H1 (cell line): ENCODE data around the gene WDFY4. TPM values are rescaled to one million over a fixed set of nuclear protein-coding genes. Genes with fewer than 3 reads are reported as not detected.

ENCODE experiments used
- CTCF ChIA-PET: fragments of 300-600 bp; sonication (Branson Sonifier 250); formaldehyde crosslinking; loops from one replicate; lab custom pipeline; 2021; ENCODE audit not compliant: partially characterized antibody; lab: Charles Lee
- POLR2A ChIA-PET: fragments of 300-600 bp; sonication (Branson Sonifier 250); formaldehyde crosslinking; loops from one replicate; lab custom pipeline; 2021; ENCODE audit warnings: inconsistent platforms; ENCODE audit not compliant: partially characterized antibody; lab: Charles Lee
- DNase-seq, 2 experiments: peaks; one replicate each; pipeline versions ENCODE4 v3.0.0 to v3.0.0-alpha.2; 2010 to 2022; ENCODE audit warnings: low spot score in 2 of 2, low read depth in 1 of 2, mixed read lengths in 1 of 2
- FAIRE-seq: peaks from 2 replicates; lab custom pipeline; 2011; peaks lifted over from hg19 to GRCh38; lab: Jason Lieb, UNC
- H2AFZ ChIP-seq: 2 replicates; pipeline ENCODE4 v1.8.1; 2012; ENCODE audit warnings: low read length, inconsistent platforms
- H2AK5ac ChIP-seq: 2 replicates; pipeline ENCODE4 v1.6.1; 2013; ENCODE audit warnings: low read depth, low read length
- H2BK120ac ChIP-seq: replicated peaks from 2 replicates; pipeline ENCODE3; 2013; ENCODE audit warnings: low read depth, low read length, inconsistent platforms
- H2BK12ac ChIP-seq: 2 replicates; pipeline ENCODE4 v1.6.1; 2013; ENCODE audit warnings: low read depth, low read length
- H2BK15ac ChIP-seq: 2 replicates; pipeline ENCODE4 v1.6.1; 2013; ENCODE audit warnings: low read length
- H2BK20ac ChIP-seq: 2 replicates; pipeline ENCODE4 v1.6.1; 2013; ENCODE audit warnings: low read length
- H2BK5ac ChIP-seq: 2 replicates; pipeline ENCODE4 v1.6.1; 2013; ENCODE audit warnings: low read depth, low read length
- H3K14ac ChIP-seq: 2 replicates; pipeline ENCODE4 v1.6.1; 2013; ENCODE audit warnings: inconsistent platforms; ENCODE audit not compliant: insufficient read length
- H3K18ac ChIP-seq: 2 replicates; pipeline ENCODE4 v1.6.1; 2013; ENCODE audit warnings: low read length; ENCODE audit errors: extremely low read depth
- H3K23ac ChIP-seq: 2 replicates; pipeline ENCODE4 v1.6.1; 2013; ENCODE audit warnings: inconsistent platforms; ENCODE audit not compliant: insufficient read length
- H3K23me2 ChIP-seq: 2 replicates; pipeline ENCODE4 v1.6.1; 2013; ENCODE audit warnings: low read depth, low read length
- H3K27ac ChIP-seq: 2 replicates; pipeline ENCODE4 v1.6.1; 2011; ENCODE audit warnings: low read depth, low read length, inconsistent platforms
- H3K27me3 ChIP-seq, 4 experiments: replicated peaks in 1 of 4; 1 replicate in 1 of 4; 2 replicates in 3 of 4; pipeline versions ENCODE4 v1.6.1 to v1.8.1; 2011 to 2013; ENCODE audit warnings: low read length in 3 of 4, mild to moderate bottlenecking in 3 of 4, inconsistent platforms in 2 of 4, mixed read lengths in 2 of 4, moderate library complexity in 1 of 4; ENCODE audit not compliant: control insufficient read depth in 3 of 4, insufficient read depth in 3 of 4; ENCODE audit errors: extremely low read depth in 1 of 4
- H3K36me3 ChIP-seq, 4 experiments: 2 replicates each; pipeline versions ENCODE4 v1.6.1 to v1.8.1; 2011 to 2013; ENCODE audit warnings: mild to moderate bottlenecking in 4 of 4, low read length in 3 of 4, moderate library complexity in 2 of 4, control low read depth in 1 of 4, inconsistent platforms in 1 of 4; ENCODE audit not compliant: insufficient read depth in 4 of 4, control insufficient read depth in 2 of 4
- H3K4ac ChIP-seq: replicated peaks from 2 replicates; pipeline ENCODE3; 2013; ENCODE audit warnings: low read length, low read depth, mixed read lengths, inconsistent platforms; ENCODE audit not compliant: insufficient read length
- H3K4me1 ChIP-seq, 4 experiments: replicated peaks in 1 of 4; 1 replicate in 1 of 4; 2 replicates in 3 of 4; pipeline versions ENCODE4 v1.6.1 to v1.8.1; 2011 to 2013; ENCODE audit warnings: low read length in 3 of 4, inconsistent platforms in 2 of 4, mixed read lengths in 1 of 4; ENCODE audit not compliant: insufficient read depth in 4 of 4, control insufficient read depth in 3 of 4
- H3K4me2 ChIP-seq, 2 experiments: 2 replicates each; pipeline versions ENCODE4 v1.6.1 to v1.8.1; 2011 to 2013; ENCODE audit warnings: low read depth in 2 of 2, low read length in 2 of 2, control low read depth in 1 of 2, inconsistent platforms in 1 of 2, mild to moderate bottlenecking in 1 of 2; ENCODE audit not compliant: insufficient read depth in 1 of 2
- H3K4me3 ChIP-seq, 4 experiments: fragments of 200-600, 300-600 bp in 1 of 4; sonication (generic), shearing (Covaris generic), sonication (Bioruptor Twin) in 1 of 4; 2 replicates each; pipeline versions ENCODE4 v1.5.1 to v1.8.1; 2011 to 2016; ENCODE audit warnings: low read length in 4 of 4, low read depth in 3 of 4, control low read depth in 2 of 4, inconsistent platforms in 2 of 4, mild to moderate bottlenecking in 2 of 4, mixed read lengths in 1 of 4, moderate library complexity in 1 of 4; ENCODE audit not compliant: insufficient read depth in 2 of 4; ENCODE audit errors: extremely low read depth in 1 of 4
- H3K56ac ChIP-seq: replicated peaks from 2 replicates; pipeline ENCODE3; 2013; ENCODE audit warnings: low read depth, mild to moderate bottlenecking, mixed read lengths, low read length, inconsistent platforms; ENCODE audit not compliant: insufficient read length
- H3K79me1 ChIP-seq: 2 replicates; pipeline ENCODE4 v1.6.1; 2013; ENCODE audit warnings: low read depth, low read length, control low read depth
- H3K79me2 ChIP-seq, 2 experiments: 2 replicates each; pipeline versions ENCODE4 v1.6.1 to v1.8.1; 2012 to 2013; ENCODE audit warnings: low read length in 2 of 2, mild to moderate bottlenecking in 2 of 2, inconsistent platforms in 1 of 2; ENCODE audit not compliant: insufficient read depth in 2 of 2, control insufficient read depth in 1 of 2
- H3K9ac ChIP-seq, 4 experiments: replicated peaks in 1 of 4; 1 replicate in 1 of 4; 2 replicates in 3 of 4; pipeline versions ENCODE4 v1.6.1 to v1.8.1; 2011 to 2013; ENCODE audit warnings: low read depth in 3 of 4, low read length in 3 of 4, control low read depth in 2 of 4, mild to moderate bottlenecking in 2 of 4, moderate library complexity in 2 of 4, inconsistent platforms in 1 of 4; ENCODE audit errors: extremely low read depth in 1 of 4
- H3K9me3 ChIP-seq, 2 experiments: 2 replicates each; pipeline versions ENCODE4 v1.6.1 to v1.8.1; 2012 to 2013; ENCODE audit warnings: mild to moderate bottlenecking in 2 of 2, moderate library complexity in 2 of 2, control low read depth in 1 of 2, inconsistent platforms in 1 of 2, low read depth in 1 of 2, low read length in 1 of 2, mixed read lengths in 1 of 2; ENCODE audit not compliant: insufficient read depth in 2 of 2
- H4K20me1 ChIP-seq, 2 experiments: replicated peaks in 1 of 2; 2 replicates each; pipeline versions ENCODE3 to v1.8.1; 2011 to 2013; ENCODE audit warnings: inconsistent platforms in 2 of 2, low read length in 2 of 2, mild to moderate bottlenecking in 1 of 2; ENCODE audit not compliant: insufficient read depth in 2 of 2, control insufficient read depth in 1 of 2
- H4K5ac ChIP-seq: 2 replicates; pipeline ENCODE4 v1.6.1; 2013; ENCODE audit warnings: low read length, low read depth, mixed read lengths, inconsistent platforms; ENCODE audit not compliant: insufficient read length
- H4K8ac ChIP-seq: 2 replicates; pipeline ENCODE4 v1.8.0; 2013; ENCODE audit warnings: mild to moderate bottlenecking, moderate library complexity, low read length, inconsistent platforms; ENCODE audit not compliant: insufficient read depth; ENCODE audit errors: extremely low read depth
- H4K91ac ChIP-seq: replicated peaks from 2 replicates; pipeline ENCODE3; 2013; ENCODE audit warnings: low read length, mixed read lengths, inconsistent platforms; ENCODE audit not compliant: insufficient read length
- BRCA1 ChIP-seq: IDR thresholded peaks from 2 replicates; pipeline ENCODE4 v1.6.1; 2012; ENCODE audit warnings: low read depth, low read length, improper control_type of control experiment
- FOSL1 ChIP-seq: IDR thresholded peaks from 2 replicates; pipeline ENCODE4 v1.6.1; 2011; ENCODE audit warnings: mild to moderate bottlenecking, low read depth, low read length, moderate library complexity; ENCODE audit not compliant: insufficient read depth
- POU5F1 ChIP-seq: IDR thresholded peaks from 2 replicates; pipeline ENCODE4 v1.6.1; 2011; ENCODE audit warnings: low read depth, mild to moderate bottlenecking, low read length, moderate library complexity
- RAD21 ChIP-seq, 2 experiments: IDR thresholded peaks in 1 of 2; conservative IDR thresholded peaks in 1 of 2; 2 replicates each; pipeline ENCODE4 v1.6.1; 2011; ENCODE audit warnings: low read depth in 2 of 2, low read length in 2 of 2, improper control_type of control experiment in 1 of 2, inconsistent platforms in 1 of 2, mild to moderate bottlenecking in 1 of 2, moderate library complexity in 1 of 2
- RFX5 ChIP-seq: IDR thresholded peaks from 2 replicates; pipeline ENCODE4 v1.6.1; 2011; ENCODE audit warnings: low read depth, low read length, improper control_type of control experiment, borderline replicate concordance
- TAF1 ChIP-seq: IDR thresholded peaks from 2 replicates; pipeline ENCODE4 v1.6.1; 2011; ENCODE audit warnings: mild to moderate bottlenecking, low read depth, low read length
- WGBS, 2 experiments: shearing (Covaris generic) in 1 of 2; methylation state at CpG; one replicate each; pipeline versions ENCODE4 v1.1.6 to v1.1.7; 2013 to 2015; ENCODE audit warnings: low lambda C conversion rate in 2 of 2, mixed read lengths in 2 of 2, inconsistent platforms in 1 of 2, low coverage in 1 of 2, missing lambda C conversion rate in 1 of 2; ENCODE audit not compliant: insufficient replicate concordance in 2 of 2, insufficient coverage in 1 of 2, insufficient read length in 1 of 2; ENCODE audit errors: extremely low coverage in 1 of 2, missing lambda C conversion rate in 1 of 2; 5-methylcytosine and 5-hydroxymethylcytosine counted together
- polyA plus RNA-seq, 7 experiments: library from polyadenylated mRNA; depleted of rRNA in 3 of 7; stranded (reverse) in 5 of 7; unstranded in 2 of 7; fragments of >200 nt in 5 of 7; fragments of 200-250 nt in 2 of 7; gene quantifications; 1 replicate in 5 of 7; 2 replicates in 1 of 7; 4 replicates in 1 of 7; pipeline versions ENCODE4 v1.2.1 to v1.2.3, GENCODE V29; 2011 to 2013; ENCODE audit warnings: missing spikeins in 2 of 7, mixed read lengths in 2 of 7
- total RNA-seq: library from RNA; stranded (reverse); fragmentation: NEBNext Ultra II Directional; extraction: Animal tissue kit (Norgen Biotek cat#: 25700); gene quantifications from 2 replicates; pipeline ENCODE4 v1.2.1, GENCODE V29; 2021
- TF ChIP-seq, protein P1 (sequence below): IDR thresholded peaks from 2 replicates; pipeline ENCODE4 v1.6.1; 2012; ENCODE audit warnings: low read length, inconsistent platforms

Gene WDFY4
- total and polyA plus RNA-seq, 2 of the 8 experiments (the other 6 are each of a cell fraction or from before 2014, with no cell fraction given) = not detected

DNA sequence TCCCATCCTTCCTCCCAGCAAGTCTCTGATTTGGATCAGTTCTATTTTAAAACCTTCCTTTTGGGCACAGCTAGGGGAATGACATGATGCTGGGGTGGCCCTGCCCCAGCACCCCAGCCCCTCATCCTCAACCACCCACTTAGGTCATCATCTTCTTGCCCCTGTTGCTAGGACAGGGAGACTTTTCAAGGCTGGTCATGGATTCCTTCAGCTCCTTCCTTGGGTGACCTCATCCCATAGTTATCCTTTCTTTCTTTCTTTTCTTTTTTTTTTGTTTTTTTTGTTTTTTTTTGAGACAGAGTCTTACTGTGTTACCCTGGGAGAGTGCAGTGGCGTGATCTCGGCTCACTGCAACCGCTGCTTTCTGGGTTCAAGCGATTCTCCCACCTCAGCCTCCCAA is 127.2 kb downstream of the WDFY4 start:
- Histone ChIP-seq H3K27me3 (peaks cover 0 to 6% (median 1%) of the 10 kb centered on the region in 4 experiments; a peak in 1 of 7 replicates), H2BK20ac (no peak overlapping the region)
- TF ChIP-seq POU5F1 (no peak), BRCA1 (no peak), RFX5 (no peak), RAD21 (IDR thresholded peaks at IDR 0.05 in 1 of 2, conservative IDR thresholded peaks at IDR 0.05 in 1 of 2; ENCODE audit: low read depth in 2 of 2, low read length in 2 of 2) (no peak), TAF1 (no peak), FOSL1 (no peak)
- TF ChIP-seq, protein P1, sequence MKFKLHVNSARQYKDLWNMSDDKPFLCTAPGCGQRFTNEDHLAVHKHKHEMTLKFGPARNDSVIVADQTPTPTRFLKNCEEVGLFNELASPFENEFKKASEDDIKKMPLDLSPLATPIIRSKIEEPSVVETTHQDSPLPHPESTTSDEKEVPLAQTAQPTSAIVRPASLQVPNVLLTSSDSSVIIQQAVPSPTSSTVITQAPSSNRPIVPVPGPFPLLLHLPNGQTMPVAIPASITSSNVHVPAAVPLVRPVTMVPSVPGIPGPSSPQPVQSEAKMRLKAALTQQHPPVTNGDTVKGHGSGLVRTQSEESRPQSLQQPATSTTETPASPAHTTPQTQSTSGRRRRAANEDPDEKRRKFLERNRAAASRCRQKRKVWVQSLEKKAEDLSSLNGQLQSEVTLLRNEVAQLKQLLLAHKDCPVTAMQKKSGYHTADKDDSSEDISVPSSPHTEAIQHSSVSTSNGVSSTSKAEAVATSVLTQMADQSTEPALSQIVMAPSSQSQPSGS = no peak
- TF ChIP-seq, all 59 proteins: peak for 0
- Histone ChIP-seq H3K27ac (no peak overlapping the region), H2BK15ac (no peak overlapping the region), H3K4me1 (no peaks in the 10 kb centered on the region), H2AK5ac (no peak overlapping the region), H3K36me3 (no peaks in the 10 kb centered on the region; a peak in 1 of 8 replicates), H3K79me1 (no peaks in the 10 kb centered on the region), H3K9me3 (no peaks in the 10 kb centered on the region), H2BK120ac (no peak overlapping the region), H4K8ac (no peak overlapping the region), H2BK12ac (no peak overlapping the region), H3K9ac (no peak overlapping the region), H3K14ac (no peak overlapping the region), H4K20me1 (peaks cover 0 to 4% of the 10 kb centered on the region in 2 experiments), H4K91ac (no peak overlapping the region), H2AFZ (no peak overlapping the region), H3K56ac (no peak overlapping the region), H4K5ac (no peak overlapping the region), H3K4me2 (no peak overlapping the region), H3K23me2 (peaks cover 6% of the 10 kb centered on the region; the same call in 1 of the 2 replicates), H3K23ac (no peak overlapping the region), H3K18ac (no peak overlapping the region), H3K4ac (no peak overlapping the region), H2BK5ac (no peak overlapping the region), H3K79me2 (no peaks in the 10 kb centered on the region), H3K4me3 (no peak overlapping the region)
- POLR2A ChIA-PET = no interaction called here
- FAIRE-seq (no peak), DNase-seq (no peak)
- CTCF ChIA-PET = interaction anchor here (0.6 kb wide), 1 partner anchor 78 kb away, joined by 3 read pairs; no protein-coding TSS in a partner anchor
- no CpG with 5 or more reads among the region's 4 CpGs for WGBS, 2 experiments
